ENCODE data around the gene ACTL8.

DNA sequence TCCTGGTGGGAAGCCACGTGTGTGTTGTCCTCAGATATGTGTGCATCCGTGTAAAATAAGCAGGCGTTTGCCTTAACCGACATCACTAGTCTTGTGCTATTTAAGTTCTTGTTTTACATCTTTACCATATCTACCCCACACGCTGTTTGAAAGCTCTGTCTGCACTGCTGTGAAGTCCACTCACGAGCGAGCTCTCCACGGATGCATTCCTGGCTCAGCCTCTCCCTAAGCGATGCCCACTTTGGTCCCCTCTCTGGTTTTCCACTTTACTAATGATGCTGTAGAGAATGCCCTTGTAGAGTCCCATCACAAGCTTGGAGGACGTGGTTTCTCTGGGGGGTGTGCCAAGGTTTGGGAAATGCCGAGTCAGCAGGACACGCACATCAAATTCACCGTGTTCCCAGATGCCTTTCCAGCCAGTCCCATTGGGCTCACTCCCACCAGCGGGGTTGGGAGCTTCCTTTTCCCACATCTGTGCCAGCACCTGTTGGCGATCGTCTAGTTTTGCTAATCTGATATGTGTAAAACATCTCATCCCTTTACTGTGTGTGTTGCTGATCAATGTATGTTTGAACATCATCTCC is 43.8 kb downstream of the ACTL8 start:
- no peak for TF ChIP-seq TAF1 (IDR thresholded peaks at IDR 0.05; ENCODE audit: borderline replicate concordance, insufficient read depth, low read length)
- TF ChIP-seq, protein P1, sequence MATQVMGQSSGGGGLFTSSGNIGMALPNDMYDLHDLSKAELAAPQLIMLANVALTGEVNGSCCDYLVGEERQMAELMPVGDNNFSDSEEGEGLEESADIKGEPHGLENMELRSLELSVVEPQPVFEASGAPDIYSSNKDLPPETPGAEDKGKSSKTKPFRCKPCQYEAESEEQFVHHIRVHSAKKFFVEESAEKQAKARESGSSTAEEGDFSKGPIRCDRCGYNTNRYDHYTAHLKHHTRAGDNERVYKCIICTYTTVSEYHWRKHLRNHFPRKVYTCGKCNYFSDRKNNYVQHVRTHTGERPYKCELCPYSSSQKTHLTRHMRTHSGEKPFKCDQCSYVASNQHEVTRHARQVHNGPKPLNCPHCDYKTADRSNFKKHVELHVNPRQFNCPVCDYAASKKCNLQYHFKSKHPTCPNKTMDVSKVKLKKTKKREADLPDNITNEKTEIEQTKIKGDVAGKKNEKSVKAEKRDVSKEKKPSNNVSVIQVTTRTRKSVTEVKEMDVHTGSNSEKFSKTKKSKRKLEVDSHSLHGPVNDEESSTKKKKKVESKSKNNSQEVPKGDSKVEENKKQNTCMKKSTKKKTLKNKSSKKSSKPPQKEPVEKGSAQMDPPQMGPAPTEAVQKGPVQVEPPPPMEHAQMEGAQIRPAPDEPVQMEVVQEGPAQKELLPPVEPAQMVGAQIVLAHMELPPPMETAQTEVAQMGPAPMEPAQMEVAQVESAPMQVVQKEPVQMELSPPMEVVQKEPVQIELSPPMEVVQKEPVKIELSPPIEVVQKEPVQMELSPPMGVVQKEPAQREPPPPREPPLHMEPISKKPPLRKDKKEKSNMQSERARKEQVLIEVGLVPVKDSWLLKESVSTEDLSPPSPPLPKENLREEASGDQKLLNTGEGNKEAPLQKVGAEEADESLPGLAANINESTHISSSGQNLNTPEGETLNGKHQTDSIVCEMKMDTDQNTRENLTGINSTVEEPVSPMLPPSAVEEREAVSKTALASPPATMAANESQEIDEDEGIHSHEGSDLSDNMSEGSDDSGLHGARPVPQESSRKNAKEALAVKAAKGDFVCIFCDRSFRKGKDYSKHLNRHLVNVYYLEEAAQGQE (IDR thresholded peaks at IDR 0.05; ENCODE audit: insufficient read depth in 1 of 2, low read depth in 2 of 2, low read length in 2 of 2): no peak
- no peak for TF ChIP-seq SIN3A (IDR thresholded peaks at IDR 0.05; ENCODE audit: borderline replicate concordance, insufficient read depth, low read length)
- TF ChIP-seq POLR2AphosphoS5 (IDR thresholded peaks at IDR 0.05; ENCODE audit: low read depth, low read length): no peak

Data from PFSK-1 (cell line).